Measurements from ENCODE around the gene CHRNE. TPM values are rescaled to one million over a fixed set of nuclear protein-coding genes. Genes with fewer than 3 reads are reported as not detected.
"Not testable (repeated sequence)": the region's sequence is repeated elsewhere in the genome, so short reads cannot be mapped to it uniquely, and the experiment has no call there.

The CHRNE gene
- total and polyA plus RNA-seq, 12 donors: 0.19 to 1.6 (median 0.53) TPM

DNA sequence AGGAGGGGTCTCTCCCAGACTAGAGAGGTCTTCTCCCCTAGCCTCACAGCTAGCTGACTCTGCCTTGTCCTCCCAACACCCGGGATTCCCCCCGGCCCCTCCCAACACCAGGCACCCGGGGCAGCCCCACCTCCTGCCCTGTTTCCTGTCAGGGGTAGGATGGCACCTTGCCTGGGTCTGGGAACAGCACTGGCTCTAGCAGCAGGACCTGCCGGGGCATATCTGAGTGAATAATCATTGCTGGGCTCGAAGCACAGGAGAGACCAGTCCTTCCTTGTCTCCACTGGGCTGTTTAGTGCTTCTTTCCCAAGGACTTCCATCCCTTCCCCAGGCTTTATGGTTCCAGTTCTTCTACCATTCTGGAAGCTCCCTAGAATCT lies 44.0 kb downstream of the CHRNE start:
- intact Hi-C loops (cut with DNase I): no loop called here
- H3K27ac ChIP-seq: peak overlapping the region; percentile 52 to 88 (median 74)
- WGBS, 2 donors: 19 to 21% methylated on average over 5 of the region's 5 CpGs
- H3K4me1 ChIP-seq: peaks cover 8 to 66% (median 43%) of the 10 kb centered on the region in 9 donors
- peak; percentile 68 to 88 (median 82) for ATAC-seq
- peak; percentile 63 to 67 for DNase-seq
- TF ChIP-seq, protein P1, sequence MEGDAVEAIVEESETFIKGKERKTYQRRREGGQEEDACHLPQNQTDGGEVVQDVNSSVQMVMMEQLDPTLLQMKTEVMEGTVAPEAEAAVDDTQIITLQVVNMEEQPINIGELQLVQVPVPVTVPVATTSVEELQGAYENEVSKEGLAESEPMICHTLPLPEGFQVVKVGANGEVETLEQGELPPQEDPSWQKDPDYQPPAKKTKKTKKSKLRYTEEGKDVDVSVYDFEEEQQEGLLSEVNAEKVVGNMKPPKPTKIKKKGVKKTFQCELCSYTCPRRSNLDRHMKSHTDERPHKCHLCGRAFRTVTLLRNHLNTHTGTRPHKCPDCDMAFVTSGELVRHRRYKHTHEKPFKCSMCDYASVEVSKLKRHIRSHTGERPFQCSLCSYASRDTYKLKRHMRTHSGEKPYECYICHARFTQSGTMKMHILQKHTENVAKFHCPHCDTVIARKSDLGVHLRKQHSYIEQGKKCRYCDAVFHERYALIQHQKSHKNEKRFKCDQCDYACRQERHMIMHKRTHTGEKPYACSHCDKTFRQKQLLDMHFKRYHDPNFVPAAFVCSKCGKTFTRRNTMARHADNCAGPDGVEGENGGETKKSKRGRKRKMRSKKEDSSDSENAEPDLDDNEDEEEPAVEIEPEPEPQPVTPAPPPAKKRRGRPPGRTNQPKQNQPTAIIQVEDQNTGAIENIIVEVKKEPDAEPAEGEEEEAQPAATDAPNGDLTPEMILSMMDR (IDR thresholded peaks at IDR 0.05): no peak
- H3K27me3 ChIP-seq: no peaks in the 10 kb centered on the region
- peaks cover 0 to 18% (median 0%) of the 10 kb centered on the region in 9 donors for H3K36me3 ChIP-seq
- peak overlapping the region in 5 of 10 donors; percentile 7 to 26 (median 16) for H3K4me3 ChIP-seq
- no peaks in the 10 kb centered on the region for H3K9me3 ChIP-seq

DNA sequence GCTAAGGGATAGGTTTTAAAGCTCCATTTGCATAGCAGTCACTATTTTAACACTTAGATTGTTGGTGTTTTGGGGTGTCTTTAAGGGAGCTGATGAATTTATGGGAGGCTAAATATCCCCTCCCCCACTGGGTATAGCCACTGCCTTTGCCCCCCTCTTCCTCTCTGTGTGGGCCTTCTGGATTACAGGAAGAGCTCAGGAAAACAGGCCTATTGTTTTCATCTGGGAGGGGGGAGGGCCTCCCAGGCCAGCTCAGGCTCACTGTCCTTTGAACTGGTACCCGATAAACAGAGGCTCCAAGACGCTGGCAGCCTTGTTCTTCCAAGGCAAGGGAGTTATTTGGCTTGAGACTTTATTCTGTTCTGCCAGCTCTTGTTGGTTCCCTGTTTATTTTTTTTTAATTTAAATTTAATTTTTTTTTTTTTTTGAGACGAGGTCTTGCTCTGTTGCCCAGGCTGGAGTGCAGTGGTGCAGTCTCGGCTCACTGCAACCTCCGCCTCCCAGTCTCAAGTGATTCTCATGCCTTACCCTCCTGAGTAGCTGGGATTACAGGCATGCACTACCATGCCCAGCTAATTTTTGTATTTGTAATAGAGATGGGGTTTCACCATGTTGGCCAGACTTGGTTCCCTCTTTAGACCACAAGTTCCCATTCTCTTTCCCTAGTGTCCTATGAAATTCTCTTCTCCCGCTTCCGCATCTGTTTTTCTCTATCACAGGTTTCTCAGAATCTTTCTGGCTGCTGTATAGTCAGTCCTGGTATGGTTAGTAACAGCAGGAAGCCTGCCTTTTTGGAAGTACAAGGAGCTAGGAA lies 44.6 kb downstream of the CHRNE start:
- ATAC-seq: peak; percentile 62 to 92 (median 86)
- peak overlapping the region; percentile 52 to 88 (median 74) for H3K27ac ChIP-seq

DNA sequence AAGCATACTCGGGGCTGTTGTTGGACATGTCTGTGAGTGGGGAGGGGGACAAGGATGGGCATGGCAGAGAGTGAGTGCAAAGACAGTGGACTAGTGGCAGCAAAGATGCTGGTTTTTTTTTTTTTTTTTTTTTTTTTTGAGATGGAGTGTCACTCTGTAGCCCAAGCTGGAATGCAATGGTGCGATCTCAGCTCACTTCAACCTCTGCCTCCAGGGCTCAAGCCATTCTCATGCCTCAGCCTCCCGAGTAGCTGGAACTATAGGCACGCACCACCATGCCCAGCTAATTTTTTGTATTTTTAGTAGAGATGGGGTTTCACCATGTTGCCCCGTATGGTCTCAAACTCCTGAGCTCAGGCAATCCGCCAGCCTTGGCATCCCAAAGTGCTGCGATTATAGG lies 45.6 kb downstream of the CHRNE start:
- Histone ChIP-seq H3K4me1 (peaks cover 8 to 61% (median 43%) of the 10 kb centered on the region in 9 donors), H3K36me3 (peaks cover 0 to 20% (median 0%) of the 10 kb centered on the region in 9 donors), H3K27ac (peak overlapping the region in 9 of 10 donors; percentile 31 to 88 (median 73))
- DNase-seq; intact Hi-C loops (cut with DNase I); H3K9me3 ChIP-seq; H3K27me3 ChIP-seq; H3K4me3 ChIP-seq; ATAC-seq: not testable (repeated sequence)
- WGBS, 2 donors: 90 to 92% methylated on average over 7 of the region's 7 CpGs

More for the DNA sequence above, 44.6 kb downstream of the CHRNE start:
- TF ChIP-seq, protein P1 (IDR thresholded peaks at IDR 0.05): no peak
- intact Hi-C loops (cut with DNase I): no loop called here
- Histone ChIP-seq H3K27me3 (no peaks in the 10 kb centered on the region), H3K9me3 (no peaks in the 10 kb centered on the region), H3K4me3 (peak overlapping the region in 5 of 10 donors; percentile 7 to 26 (median 16)), H3K4me1 (peaks cover 8 to 63% (median 43%) of the 10 kb centered on the region in 9 donors), H3K36me3 (peaks cover 0 to 20% (median 0%) of the 10 kb centered on the region in 9 donors)
- WGBS, 2 donors: 50 to 64% methylated on average over 7 of the region's 7 CpGs
- DNase-seq: peak; percentile 32 to 61

DNA sequence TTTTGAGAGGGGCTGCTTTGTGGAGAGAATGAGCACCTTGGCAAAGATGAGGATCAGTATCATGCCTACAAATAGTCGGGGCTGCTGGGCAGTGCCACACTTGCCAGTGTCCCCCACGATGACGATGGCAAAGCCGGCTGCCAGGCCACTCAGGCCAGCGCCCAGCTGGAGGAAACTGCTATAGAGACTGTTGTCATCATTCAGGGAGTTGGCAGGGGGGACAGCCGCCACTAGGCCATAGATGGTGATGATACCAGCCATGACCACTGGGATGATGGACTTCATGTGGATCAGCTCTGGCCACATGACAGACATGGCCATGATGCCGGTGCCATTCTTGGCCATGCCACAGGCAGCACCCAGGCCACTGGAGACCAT lies 46.0 kb downstream of the CHRNE start:
- WGBS, 2 donors: 87% methylated on average over 7 of the region's 7 CpGs
- intact Hi-C loops (cut with DNase I): no loop called here
- peaks cover 8 to 65% (median 43%) of the 10 kb centered on the region in 9 donors for H3K4me1 ChIP-seq
- H3K27me3 ChIP-seq: no peaks in the 10 kb centered on the region
- no peak overlapping the region for H3K4me3 ChIP-seq
- TF ChIP-seq, protein P1 (IDR thresholded peaks at IDR 0.05): no peak
- no peaks in the 10 kb centered on the region for H3K9me3 ChIP-seq
- peak overlapping the region in 8 of 10 donors; percentile 31 to 88 (median 68) for H3K27ac ChIP-seq
- ATAC-seq (no peak), DNase-seq (no peak)
- peaks cover 0 to 20% (median 0%) of the 10 kb centered on the region in 9 donors for H3K36me3 ChIP-seq

Measured in heart right ventricle (tissue), 16 donors.